NCI-H1436 treated with DMSO at 0.1 percent for 48 hours (cell line): ENCODE results near the gene IL31.
"Not testable (repeated sequence)": the region's sequence is repeated elsewhere in the genome, so short reads cannot be mapped to it uniquely, and the experiment has no call there.

Experiments used
- DNase-seq: peaks from one replicate; lab custom pipeline; 2025; lab: John Stamatoyannopoulos, UW

IL31 gene

GRCh38 chr12:122174155-122174845 lies at the start of gene IL31:
TSS of gene IL31 (minus strand) at chr12:122174221. CDS start at chr12:122174172, 49 bp downstream.
- DNase-seq: no peak

GRCh38 chr12:122216445-122216844 lies 42.4 kb upstream of the IL31 start:
- no peak for DNase-seq

DNA sequence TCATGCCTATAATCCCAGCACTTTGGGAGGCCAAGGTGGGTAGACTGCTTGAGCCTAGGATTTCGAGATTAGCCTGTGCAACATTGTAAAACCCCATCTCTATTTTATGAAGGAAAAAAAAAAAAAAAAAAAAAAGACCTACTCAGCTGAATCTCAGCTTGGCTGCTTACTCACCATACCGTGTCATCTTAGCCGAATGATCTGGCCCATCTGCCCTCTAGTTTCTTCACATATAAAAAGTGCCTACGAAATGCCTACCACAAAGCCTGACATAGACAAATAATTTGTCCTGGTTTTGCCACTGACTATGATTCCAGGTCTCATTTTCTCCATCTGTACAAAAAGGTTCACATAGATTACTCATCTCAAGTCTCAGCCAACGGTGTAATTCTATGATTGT lies 41.8 kb upstream of the IL31 start:
- DNase-seq: no peak

GRCh38 chr12:122208073-122208820 lies 34.2 kb upstream of the IL31 start:
- DNase-seq: no peak

GRCh38 chr12:122207391-122207790 lies 33.4 kb upstream of the IL31 start:
- no peak for DNase-seq

GRCh38 chr12:122206976-122207375 lies 33.0 kb upstream of the IL31 start:
- DNase-seq: no peak

DNA sequence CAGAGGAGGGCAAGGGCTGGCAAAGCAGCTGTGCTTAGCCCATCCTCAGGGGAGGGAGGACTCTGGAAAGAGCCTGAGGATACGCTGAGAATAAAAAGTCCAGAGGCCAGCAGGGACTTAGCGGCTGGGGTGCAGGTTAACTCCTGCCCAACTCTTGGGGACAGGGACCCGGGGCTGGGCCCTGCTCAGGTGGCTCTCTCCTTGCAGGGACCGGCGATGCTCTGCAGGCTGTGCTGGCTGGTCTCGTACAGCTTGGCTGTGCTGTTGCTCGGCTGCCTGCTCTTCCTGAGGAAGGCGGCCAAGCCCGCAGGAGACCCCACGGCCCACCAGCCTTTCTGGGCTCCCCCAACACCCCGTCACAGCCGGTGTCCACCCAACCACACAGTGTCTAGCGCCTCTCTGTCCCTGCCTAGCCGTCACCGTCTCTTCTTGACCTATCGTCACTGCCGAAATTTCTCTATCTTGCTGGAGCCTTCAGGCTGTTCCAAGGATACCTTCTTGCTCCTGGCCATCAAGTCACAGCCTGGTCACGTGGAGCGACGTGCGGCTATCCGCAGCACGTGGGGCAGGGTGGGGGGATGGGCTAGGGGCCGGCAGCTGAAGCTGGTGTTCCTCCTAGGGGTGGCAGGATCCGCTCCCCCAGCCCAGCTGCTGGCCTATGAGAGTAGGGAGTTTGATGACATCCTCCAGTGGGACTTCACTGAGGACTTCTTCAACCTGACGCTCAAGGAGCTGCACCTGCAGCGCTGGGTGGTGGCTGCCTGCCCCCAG lies 32.3 kb upstream of the IL31 start:
- DNase-seq: no peak

GRCh38 chr12:122205053-122205925 lies 31.3 kb upstream of the IL31 start:
- no peak for DNase-seq

- no peak for DNase-seq
These were observed 30.4 kb upstream of the IL31 start for GRCh38 chr12:122204167-122205052.

DNA sequence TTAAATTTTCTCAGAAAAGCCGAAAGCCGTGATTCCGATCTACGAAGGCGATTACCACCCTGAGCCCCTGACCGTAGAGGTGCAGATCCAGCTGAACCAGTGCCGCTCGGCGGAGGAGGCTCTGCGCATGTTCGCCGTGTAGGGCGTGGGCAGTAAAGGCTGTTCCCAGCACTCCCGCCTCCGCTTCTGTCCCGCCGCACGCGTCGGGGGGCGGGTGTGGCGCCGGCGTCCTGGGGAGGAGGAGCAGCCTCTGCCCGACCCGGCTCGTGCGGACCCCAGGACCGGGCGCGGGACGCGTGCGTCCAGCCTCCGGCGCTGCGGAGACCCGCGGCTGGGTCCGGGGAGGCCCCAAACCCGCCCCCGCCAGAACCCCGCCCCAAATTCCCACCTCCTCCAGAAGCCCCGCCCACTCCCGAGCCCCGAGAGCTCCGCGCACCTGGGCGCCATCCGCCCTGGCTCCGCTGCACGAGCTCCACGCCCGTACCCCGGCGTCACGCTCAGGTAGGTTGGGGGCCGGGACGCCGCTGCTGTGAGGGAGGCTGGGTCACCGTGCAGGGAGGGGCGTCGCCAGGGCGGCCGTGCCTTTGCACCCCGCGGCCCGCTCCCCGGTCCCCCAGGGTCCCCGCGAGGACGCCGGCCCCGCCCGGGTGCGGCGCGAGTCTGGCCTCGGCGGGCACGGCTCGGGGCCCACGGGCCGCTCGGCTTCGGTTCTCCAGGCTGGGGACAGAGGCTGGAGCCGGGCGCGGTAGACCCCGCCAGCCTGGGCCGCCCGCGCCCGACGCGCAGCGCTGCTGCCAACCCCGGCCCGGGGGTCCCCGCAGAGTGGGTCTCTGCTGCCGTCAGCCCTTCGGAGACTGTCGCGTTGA lies 29.5 kb upstream of the IL31 start, which contains the start of gene B3GNT4:
B3GNT4 (plus strand) TSS at position 409 of the 866 bp plus-strand sequence. CDS start 910 bp downstream, outside the sequence.
- no peak for DNase-seq

GRCh38 chr12:122202811-122203210 lies 28.8 kb upstream of the IL31 start:
- not testable (repeated sequence) for DNase-seq

- DNase-seq: no peak
These were observed 28.0 kb upstream of the IL31 start for GRCh38 chr12:122202017-122202416.

GRCh38 chr12:122201381-122201780 lies 27.4 kb upstream of the IL31 start:
- DNase-seq: no peak

DNA sequence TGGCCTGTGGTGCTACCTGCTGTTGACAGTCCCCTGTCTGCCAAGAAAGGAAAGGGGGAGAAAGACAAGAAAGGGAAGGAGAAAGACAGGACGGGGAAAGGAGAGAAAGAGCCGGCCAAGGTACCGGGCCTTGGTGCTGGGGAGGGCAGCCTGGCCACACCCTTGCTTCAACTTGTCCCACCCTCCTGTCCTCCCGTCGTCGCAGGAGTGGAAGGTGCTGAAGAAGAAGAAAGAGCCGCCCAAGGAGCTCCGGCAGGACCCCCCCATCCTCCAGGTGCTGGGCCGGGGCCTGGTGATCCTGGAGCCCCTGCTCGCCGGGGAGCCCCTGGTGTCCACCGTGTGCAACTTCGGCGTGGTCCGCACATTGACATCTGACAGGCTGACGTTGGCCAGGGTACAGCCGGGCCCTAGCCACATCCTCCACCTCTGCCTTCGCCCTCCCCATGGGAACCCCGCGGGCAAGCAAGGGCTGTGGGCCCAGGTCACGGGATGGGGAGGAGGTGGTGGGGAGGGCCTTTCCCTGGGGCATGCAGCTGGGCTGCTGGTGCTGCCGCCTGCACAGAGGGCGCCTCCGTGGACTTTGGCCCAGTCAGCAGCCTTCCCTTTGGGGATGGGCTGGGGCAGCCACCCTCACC lies 26.6 kb upstream of the IL31 start:
- DNase-seq: no peak

DNA sequence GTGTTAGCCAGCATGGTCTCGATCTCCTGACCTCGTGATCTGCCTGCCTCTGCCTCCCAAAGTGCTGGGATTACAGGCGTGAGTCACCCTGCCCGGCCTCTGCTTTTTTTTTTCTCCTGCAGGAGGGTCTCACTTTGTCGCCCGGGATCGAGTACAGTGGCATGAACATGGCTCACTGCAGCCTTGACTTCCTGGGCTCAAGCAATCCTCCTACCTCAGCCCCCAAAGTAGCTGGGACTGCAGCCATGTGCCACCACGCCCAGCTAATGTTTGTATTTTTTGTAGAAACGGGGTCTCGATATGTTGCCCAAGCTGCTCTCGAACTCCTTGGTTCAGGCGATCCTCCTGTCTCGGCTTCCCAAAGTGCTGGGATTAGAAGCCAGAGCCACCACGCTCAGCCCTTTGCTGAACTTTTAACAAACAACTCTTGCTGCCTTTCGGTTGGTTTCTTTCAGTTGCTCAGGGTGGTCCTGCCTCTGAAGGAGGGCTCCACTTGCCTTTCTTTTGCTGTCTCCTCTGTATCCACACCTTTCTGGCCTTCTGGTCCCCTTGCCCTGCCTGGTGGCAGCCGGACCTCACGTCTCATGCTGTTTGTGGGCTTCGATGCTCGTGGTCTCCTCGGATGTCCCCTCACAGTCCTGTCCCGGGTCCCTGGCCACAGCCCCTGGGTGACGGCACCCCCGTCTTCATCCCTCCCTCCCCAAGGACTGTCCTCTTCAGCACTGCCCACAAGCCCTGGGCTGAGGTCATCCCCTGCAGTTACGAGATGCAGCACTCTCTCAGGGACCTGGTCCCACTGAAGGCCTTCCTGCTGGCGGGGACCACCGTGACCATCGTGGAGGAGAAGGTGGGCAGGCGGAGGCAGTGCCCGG lies 25.7 kb upstream of the IL31 start:
- DNase-seq: no peak

GRCh38 chr12:122197612-122197966 lies 23.6 kb upstream of the IL31 start:
- no peak for DNase-seq

DNA sequence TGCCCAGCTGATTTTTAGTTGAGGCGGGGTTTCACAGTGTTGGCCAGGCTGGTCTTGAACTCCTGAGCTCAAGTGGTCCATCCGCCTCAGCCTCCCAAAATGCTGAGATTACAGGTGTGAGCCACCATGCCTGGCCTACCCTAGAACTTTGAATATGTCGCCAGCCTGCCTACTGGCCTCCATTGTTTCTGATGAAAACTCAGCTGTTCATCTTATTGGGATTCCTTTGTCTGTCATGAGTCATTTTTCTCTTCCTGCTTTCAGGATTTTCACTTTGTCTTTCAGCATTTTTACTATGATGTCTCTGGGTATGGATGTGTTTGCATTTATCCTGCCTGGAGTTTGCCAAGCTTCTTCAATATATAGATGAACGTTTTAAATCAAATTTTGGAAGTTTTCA lies 21.4 kb upstream of the IL31 start:
- no peak for DNase-seq

GRCh38 chr12:122194804-122195203 lies 20.8 kb upstream of the IL31 start:
- no peak for DNase-seq
